Amniotic epithelial cell (primary cell): ENCODE results near the gene TMEM33.

Experiments used
- DNase-seq: peaks from one replicate; pipeline ENCODE4 v3.0.0-alpha.2; 2010; ENCODE audit warnings: low read depth

TMEM33 gene

GRCh38 chr4:41999321-41999720 lies 64.1 kb downstream of the TMEM33 start:
- DNase-seq = no peak

- DNase-seq = no peak
Observed at GRCh38 chr4:42008011-42008786, 73.0 kb downstream of the TMEM33 start.
